NCI-H1436 treated with DMSO at 0.1 percent for 48 hours (cell line): ENCODE results near the gene RAB9A.
"Not testable (repeated sequence)": the region's sequence is repeated elsewhere in the genome, so short reads cannot be mapped to it uniquely, and the experiment has no call there.

Experiments used
- DNase-seq: peaks from one replicate; lab custom pipeline; 2025; lab: John Stamatoyannopoulos, UW

The RAB9A gene

GRCh38 chrX:13669755-13670154 lies 19.2 kb upstream of the RAB9A start:
- DNase-seq = not testable (repeated sequence)

- no peak for DNase-seq
Observed at GRCh38 chrX:13670197-13670596, 18.7 kb upstream of the RAB9A start.

GRCh38 chrX:13673016-13673415 lies 15.9 kb upstream of the RAB9A start:
- no peak for DNase-seq

- DNase-seq = no peak
Observed at GRCh38 chrX:13676885-13677284, 12.0 kb upstream of the RAB9A start.

GRCh38 chrX:13679700-13680099 lies 9.2 kb upstream of the RAB9A start:
- not testable (repeated sequence) for DNase-seq

- DNase-seq = no peak
Observed at GRCh38 chrX:13681595-13681994, 7.3 kb upstream of the RAB9A start.

- no peak for DNase-seq
Observed at GRCh38 chrX:13684361-13684760, 4.6 kb upstream of the RAB9A start.

- no peak for DNase-seq
Observed at GRCh38 chrX:13685126-13685763, 3.7 kb upstream of the RAB9A start.

- no peak for DNase-seq
Observed at GRCh38 chrX:13687203-13687602, 1.7 kb upstream of the RAB9A start.

- no peak for DNase-seq
Observed at GRCh38 chrX:13688384-13688957, 457 bp upstream of the RAB9A start.

- no peak for DNase-seq
Observed at GRCh38 chrX:13689741-13690211, 848 bp downstream of the RAB9A start.

GRCh38 chrX:13690836-13691235 lies 1.9 kb downstream of the RAB9A start:
- no peak for DNase-seq

- no peak for DNase-seq
Observed at GRCh38 chrX:13691841-13692371, 3.0 kb downstream of the RAB9A start.

GRCh38 chrX:13692771-13693231 lies 3.9 kb downstream of the RAB9A start:
- no peak for DNase-seq

GRCh38 chrX:13693341-13693961 lies 4.5 kb downstream of the RAB9A start:
- DNase-seq = no peak

GRCh38 chrX:13694359-13694758 lies 5.4 kb downstream of the RAB9A start:
- DNase-seq = no peak

GRCh38 chrX:13694983-13695382 lies 6.1 kb downstream of the RAB9A start:
- no peak for DNase-seq

GRCh38 chrX:13695601-13696115 lies 6.7 kb downstream of the RAB9A start:
- no peak for DNase-seq

- no peak for DNase-seq
Observed at GRCh38 chrX:13697455-13697854, 8.5 kb downstream of the RAB9A start.

GRCh38 chrX:13697976-13698375 lies 9.0 kb downstream of the RAB9A start:
- no peak for DNase-seq

- DNase-seq = no peak
Observed at GRCh38 chrX:13698432-13698831, 9.5 kb downstream of the RAB9A start.

GRCh38 chrX:13699183-13699826 lies 10.4 kb downstream of the RAB9A start:
- DNase-seq = no peak
